ENCODE results near the gene BTBD2.

Gene BTBD2

DNA sequence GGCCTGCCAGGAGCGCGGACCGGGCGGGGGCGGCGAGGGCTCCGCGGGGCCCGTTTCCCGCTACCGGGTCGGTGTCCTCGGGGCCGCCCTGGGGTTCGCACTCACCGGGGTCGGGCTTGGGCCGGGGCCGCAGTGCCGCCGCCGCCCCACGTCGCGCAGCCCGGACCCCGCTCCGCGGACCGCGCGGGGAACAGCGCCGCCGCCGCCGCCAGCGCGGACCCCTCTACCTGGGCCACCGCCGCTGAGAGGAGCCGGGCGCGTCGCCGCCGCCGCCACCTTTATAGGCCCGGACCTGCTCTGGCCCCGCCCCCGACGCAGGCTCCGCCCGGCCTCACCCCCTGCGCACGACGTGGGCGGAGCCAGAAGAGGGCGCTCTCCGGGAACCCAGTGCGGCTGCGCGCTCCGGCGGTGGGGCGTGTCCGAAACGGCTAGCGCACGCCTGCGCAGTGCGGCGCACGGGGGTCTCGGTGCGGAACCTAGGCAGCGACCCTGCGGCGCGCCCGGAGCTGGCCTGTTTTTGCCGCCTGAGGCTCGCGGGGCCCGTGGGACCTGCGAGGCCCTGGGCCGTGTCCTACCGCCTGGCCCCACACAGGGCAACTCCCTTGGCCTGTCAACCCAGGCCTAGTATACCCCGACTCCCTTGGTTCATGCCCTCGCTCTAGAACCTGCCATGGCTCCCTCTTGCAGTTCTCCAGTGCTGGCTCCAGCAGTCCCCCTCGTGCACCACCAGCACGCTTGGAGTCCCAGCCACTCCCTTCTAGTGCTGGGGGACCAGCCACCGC is 35.7 kb upstream of the BTBD2 start, which contains the start of gene MKNK2:
MKNK2 (minus strand) TSS at position 254 of the 782 bp plus-strand sequence. CDS start 393 bp downstream, outside the sequence.
- peak; percentile 79 for DNase-seq

DNA sequence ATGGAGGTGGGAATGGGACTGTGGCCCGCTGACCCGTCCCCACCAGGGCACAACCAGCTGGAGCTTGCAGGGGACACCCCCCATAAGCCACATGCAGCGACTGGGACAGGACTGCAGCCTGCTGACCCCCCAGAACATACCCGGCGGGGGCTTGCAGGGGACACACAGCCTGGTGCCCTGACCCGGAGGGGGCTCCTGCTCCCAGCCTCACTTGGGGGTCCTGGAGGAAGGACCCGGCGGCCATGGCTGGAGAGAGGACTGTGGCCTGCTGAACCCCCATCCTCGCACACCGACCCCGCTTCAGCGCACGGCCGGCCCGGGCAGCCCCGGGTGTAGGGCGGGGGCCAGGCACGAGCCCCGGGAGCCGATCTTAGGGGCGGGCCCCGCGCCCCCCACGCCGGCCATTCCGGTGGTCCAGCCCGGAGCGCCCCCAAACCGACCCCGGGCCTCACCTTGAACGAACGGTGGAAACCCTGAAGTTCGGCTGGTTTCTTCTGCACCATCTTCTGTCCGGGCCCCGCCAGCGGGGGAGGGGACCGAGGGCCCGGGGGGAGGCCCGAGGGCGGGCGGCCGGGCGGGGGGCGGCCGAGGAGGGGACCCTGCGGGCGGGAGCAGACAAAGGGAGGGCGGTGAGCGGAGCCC is 35.0 kb upstream of the BTBD2 start:
- no peak for DNase-seq

DNA sequence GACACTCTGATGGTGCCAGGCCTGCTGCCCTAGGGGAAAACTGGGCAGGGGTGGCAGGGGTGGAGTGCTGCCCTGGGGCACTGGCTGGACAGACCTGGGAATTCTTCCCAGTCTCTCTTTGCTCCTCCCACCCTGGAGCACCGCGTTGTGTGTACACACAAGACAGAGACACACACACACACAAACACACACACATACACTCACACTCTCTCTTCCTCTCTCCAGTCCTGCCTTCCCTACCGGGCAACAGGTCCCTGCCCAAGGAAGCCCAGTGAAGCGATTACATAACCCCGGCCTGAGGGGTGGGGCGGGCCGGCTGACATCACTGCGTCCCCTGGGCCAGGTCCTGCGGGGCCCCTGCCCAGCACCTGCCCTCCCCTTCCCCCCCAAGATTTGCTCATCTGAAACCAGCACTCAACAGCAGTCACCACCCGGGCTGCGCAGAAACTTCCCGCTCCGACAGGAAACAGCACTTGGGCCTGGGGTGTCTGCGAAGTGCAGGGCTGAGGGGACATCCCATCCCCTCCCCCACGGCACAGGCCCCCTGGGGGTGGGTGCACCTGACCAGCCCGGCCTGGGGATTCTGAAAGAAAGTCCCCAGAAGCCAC is 34.3 kb upstream of the BTBD2 start:
- peak; percentile 46 for DNase-seq

DNA sequence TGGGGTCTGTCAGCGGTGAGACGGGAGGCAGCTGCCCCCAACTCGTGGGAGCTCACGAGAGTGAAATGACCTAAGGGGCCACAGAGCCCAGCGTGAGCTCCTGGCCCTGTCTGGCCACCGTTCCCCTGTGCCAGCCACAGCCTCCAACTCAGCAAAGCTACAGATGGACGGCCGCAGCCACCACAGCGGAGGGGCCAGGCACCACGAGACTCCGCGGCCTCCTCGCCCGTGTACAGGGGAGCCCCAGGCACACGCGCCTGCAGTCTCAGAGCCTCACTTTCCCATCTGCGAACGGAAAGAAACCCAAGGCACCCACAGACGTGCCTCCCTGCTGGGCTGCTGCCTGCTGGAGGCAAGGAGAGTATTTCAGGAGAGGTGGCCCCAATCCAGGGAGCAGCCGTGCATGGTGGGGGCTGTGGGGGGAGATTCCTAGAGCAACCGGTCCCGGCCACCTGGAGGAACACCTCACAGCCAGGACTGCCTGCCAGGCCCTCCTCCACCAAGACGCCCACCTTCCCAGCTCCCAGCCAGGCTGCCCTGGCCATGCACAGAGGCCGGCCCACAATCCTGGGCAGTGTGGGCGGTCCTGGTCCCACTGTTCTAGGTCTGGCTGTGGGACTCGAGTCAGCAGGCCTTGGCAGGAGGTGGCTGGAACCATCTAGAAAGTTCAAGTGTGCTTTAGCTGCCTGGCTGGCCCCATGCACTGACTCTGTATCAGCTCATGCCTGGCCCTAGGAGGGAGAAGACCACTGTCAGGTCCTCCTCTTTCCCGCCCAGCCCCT is 33.6 kb upstream of the BTBD2 start:
- DNase-seq: no peak

DNA sequence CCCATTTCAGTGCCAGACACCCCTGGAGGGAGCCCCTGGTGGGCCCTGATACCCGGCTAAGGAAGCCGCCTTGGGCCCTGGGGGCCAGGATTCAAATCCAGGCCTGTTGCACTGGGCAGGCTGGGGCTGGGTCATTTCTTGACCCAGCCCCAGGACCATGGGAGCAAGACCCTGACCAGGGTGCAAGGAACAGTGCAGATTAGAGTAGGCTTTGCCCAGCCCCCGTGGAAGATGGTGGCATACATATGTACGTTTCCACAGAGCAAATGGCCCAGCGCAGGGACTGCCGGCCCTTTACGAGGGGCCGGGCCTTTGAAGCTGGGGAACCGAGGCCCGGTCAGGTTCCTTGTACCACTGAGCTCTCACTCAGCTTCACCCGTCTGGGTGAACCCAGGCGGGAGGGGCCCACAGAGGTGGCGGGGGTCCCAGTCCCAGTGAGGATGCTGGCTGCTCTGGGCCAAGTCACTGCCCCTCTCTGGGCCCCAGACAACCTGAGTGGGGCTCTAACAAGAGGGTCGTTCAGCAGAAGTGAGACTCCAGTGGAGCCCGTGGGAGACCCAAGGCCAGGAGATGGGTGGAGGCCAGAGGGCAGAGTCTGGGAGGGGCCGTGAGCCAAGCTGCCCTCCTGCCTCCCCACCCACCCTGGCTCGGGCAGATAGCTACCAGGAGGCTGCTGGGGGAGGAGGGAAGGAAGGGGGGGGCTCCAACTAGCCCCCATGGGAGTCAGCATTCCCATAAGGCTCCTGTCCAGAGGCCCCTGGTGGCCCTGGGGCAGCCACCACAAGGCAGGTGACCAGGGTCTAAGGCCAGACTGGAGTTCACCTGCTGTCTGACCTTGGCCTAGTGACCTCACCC is 32.8 kb upstream of the BTBD2 start:
- DNase-seq: no peak

DNA sequence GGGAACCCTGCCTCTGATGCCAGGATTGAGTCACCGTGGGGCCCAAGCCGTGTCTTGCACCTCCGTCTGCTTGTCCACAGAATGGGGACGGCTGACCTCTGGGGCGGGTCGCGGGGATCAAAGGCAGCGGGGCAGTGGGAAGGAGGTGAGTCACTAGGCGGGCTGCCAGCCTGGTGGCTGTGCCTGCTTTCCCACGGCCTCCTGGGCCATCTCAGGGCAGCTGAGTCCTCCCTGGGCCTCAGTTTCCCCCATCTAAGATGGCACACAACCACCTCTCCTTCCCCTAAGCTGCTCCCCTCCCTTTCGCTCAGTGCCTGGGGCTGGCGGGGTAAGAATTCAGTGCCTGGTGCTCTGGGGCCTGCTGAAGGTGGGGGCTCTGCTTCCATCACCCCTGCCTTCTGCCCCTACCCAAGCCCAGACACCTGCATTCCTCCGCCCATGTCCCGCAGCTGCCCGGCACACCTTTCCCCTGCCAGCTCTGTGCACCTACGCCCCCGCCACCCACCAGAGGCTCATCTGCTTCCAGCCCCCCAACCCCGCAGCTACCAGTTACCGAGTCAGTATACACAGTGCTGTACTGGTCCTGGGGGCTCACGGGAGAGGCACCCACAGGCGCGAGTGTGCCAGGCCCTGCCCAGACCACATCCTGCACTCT is 32.1 kb upstream of the BTBD2 start:
- DNase-seq: peak; percentile 32

DNA sequence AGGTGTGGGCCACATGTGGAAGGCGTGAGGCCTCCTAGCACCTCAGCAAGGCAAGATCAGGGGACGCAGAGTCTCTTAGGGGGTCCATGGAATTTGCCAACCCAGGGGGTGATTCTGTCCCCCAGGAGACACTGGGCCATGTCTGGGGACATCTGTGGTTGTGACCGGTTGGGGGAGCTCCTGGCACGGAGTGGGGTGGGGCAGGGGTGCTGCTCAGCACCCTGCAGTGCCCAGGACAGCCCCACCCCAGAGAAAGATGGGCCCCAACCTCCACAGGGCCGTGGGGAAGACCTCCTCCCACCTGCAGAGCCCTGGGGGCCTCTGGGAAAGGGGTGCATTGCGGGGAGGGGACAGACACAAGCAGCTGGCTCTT is 31.5 kb upstream of the BTBD2 start:
- DNase-seq: no peak

DNA sequence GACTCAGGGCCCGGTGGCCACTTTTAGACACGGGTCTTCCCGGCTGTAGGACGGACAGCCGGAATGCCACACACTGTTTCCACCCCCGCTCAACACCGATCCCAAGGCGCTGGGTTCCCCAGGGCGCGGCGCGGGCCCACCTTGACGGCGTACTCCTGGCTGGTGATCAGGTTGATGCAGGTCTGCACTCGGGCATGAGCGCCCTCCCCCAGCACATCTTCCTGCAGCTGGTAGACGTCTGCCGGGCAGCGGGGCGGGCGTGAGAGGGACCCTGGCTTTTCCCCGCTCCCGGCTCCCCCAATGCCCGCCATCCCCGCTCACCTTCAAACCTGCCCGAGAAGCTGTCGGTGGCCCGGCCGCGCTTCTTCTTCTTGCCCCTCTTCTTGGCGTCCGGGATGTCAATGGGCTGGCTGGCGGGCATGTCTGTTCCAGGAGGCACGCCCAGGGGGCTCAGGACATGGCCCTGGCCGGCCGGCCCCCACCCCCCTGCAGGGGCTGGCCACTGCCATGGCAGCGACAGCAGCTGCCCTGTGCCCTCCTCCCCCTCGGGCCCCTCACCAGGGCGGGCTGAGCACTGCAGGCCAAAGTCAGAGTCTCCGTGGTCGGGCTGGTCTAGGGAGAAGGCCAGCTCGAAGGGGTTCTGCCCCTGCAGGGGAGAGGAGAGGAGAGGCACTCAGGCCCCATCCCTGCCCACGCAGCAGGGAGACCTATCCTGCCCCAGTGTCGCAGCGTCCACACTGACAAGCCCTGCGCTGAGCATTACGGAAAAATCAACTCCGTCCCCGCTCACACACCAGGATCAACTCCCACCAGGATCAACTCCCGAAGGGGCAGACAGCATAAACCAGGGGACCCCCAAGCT is 30.8 kb upstream of the BTBD2 start:
- DNase-seq: no peak

DNA sequence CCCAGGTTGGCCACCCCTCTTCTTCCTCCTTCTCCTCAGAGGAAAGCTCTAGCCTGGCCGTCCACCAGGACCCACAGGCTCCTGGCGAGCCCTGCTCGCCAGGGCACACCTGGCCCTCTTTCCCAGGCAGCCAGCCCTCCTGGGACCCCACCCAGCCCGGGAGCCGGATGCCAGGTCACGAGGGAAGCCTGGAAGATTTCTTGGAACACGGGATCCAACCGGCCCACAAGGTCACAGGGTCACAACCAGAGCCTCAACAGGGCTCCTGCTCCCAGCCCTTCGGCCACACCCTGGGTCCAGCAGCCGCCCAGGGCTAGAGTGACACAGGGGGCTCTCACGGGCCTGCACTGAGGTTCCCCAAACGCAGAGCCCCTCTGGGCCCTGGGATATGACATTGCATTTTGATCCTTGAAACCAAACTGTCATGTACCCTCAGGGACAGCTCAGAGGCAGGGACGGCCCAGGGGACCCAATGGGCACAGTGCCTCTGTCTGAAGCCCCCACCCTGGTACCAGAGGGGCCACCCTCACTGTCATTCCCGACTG is 30.1 kb upstream of the BTBD2 start:
- no peak for DNase-seq

DNA sequence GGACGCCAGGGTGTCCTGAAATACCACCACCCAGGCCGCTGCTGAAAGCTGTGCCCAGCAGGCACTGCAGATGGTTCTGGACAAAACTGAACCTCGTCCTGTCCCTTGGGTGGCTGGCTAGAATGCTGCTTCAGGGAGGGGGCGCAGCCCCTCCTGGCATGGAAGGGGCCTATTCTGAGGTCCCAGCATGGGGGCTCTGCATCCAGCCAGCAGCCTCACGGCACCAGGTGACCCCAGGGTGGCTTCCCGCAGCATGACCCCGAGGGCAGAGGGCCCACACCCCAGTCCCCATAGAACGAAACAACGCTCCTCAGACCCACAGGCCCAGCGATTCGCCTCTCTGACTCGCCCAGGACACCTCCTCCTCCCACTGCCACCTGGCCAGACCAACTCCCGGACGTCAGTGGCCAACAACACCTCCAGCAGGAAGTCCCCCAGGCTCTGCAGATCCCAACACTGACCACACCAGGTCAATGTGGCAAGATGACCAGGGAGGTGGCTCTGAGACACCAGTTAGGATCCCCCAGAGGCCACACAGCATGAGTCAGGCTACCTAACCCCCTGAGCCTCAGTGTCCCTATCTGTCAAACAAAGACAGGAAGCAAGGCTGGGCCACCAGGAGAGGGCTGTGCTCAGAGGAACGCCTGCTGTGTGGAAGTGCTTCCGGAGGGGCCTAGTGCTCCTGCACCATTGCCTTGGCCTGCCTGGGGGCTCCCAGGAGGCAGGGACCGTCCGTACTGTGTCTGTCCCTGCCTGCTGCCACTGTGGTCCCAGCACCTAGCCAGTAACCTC is 29.4 kb upstream of the BTBD2 start:
- no peak for DNase-seq

DNA sequence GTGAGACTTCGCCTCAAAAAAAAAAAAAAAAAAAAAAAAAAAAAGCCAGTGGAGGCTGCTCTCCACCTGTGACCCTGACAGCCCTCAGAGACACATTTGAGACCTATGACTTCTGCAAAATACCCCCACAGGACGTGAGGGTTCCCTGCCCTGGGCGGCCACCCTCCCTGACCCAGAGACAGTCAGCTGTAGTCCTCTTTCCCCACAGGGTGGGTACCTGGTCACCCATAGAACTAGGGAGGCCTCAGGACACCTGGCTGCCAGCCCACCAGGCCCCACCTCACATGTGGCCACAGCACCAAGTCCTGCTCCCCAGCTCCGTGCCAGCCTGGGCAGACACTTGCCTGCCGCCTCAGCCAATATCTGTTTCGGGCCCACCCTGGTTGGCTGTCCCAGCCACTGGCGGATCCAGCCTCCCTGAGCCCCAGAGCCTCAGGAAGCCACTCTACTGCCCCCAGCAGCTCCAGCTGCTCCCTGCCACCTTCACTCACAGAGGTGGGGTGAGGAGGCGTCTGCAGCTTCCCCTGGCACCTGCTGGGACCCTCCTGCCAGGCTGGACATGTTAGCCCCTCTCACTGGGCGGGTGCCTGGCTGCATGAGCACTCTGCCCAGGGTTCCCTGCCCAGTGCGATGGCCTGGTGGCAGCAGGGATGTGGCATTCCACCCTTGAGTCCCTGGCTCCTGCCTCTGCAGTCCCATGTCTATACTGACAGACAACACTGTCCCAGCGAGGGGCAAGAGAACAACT is 28.6 kb upstream of the BTBD2 start:
- no peak for DNase-seq

DNA sequence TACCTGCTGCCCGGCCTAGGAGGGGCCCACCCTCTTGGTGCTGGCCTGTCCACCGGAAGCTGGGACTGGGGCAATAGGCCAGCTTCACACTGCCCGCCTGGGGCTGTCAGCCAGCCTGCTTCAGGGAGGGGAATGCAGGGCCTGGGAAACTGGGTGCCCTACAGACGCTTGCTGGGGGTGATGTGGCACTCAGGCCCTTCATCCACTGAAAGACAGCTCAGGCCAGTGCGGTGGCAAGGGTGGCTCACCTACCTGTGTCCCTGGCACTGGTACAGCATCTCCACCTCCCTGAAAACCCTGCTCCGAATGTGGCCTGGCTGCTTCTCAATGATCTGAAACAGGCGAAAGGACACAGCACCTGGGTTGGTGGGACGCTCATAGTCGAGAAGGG is 27.7 kb upstream of the BTBD2 start:
- DNase-seq: no peak

DNA sequence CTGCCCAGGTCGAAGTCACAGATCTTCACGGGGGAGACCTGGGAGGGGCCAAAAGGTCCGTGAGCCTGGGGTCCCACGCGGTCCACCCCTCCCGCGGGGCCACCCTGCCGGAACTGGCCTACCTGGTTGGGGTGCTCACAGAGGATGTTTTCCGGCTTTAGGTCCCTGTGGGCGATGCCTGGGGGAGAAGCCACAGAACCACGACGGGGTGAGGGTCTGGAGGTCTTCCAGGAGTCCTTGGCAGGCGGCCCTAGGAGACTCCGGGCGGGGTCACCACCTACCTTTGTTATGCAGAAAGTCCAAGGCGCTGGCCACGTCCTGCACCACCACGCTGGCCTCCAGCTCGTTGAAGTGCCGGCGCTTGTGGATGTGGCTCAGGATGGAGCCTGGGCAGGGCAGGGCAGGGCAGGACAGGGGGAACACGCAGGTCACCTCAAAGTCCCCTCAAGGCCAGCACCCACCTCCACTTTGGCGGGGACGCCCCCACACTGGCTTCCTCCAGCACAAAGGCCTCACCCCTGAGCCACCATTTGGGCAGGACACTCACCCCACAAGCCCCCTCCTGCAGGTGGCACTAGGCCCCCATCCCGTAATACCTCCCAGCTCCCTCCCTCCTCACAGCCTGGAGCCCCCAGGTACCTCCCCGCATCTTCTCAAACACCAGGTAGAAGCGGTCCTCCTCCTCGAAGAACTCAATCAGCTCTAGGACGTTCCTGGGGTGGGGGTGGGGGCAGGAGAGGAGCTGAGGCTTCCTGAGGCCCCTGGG is 27.2 kb upstream of the BTBD2 start:
- no peak for DNase-seq

DNA sequence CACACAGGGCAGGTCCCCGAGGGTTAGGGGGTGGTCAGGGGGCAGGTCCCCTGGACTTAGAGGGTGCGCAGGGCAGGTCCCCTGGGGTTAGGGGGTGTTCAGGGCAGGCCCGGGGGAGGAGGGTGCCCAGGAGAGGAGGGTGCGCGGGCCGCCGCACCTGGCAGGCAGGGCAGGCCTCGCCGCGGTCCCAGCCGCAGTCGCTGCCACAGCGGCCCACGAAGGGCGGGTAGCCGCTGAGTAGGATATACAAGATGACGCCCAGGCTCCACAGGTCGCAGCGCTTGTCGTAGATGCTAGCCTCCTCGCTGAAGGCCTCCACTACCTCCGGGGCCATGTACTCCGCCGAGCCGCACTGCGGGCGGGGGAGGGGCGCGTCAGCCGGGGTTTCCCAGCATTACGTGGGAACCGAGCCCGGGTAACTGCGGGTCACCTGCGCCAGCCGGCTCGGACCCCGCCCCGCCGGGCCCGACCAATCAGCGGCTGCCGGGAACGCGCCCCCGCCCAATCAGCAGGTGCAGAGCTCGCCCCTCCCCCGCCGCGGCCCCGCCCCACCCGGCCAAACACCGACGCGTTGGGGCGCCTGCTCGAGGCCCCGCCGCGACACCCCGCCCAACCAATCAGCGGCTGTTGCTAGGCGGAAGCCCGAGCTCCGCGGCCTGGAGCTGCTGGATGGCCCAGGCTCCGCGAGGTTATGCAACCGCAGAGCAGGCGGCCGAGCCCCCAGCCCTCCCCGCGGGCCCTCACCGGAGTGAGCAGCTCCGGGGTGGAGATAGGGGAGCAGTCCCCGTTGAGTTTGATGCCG is 26.4 kb upstream of the BTBD2 start:
- DNase-seq: peak; percentile 81

DNA sequence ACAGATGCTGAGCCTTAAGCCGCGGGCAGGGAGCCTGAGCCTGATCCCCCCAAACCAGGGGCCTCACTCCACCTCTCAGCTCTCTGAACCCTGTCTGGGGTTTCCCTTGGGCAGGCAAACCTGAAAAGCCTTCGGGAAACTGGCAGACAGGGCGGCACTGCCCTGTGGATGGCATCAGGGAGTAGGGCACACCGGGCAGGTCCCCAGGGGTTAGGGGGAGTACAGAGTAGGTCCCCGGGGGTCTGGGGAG is 25.8 kb upstream of the BTBD2 start:
- no peak for DNase-seq

DNA sequence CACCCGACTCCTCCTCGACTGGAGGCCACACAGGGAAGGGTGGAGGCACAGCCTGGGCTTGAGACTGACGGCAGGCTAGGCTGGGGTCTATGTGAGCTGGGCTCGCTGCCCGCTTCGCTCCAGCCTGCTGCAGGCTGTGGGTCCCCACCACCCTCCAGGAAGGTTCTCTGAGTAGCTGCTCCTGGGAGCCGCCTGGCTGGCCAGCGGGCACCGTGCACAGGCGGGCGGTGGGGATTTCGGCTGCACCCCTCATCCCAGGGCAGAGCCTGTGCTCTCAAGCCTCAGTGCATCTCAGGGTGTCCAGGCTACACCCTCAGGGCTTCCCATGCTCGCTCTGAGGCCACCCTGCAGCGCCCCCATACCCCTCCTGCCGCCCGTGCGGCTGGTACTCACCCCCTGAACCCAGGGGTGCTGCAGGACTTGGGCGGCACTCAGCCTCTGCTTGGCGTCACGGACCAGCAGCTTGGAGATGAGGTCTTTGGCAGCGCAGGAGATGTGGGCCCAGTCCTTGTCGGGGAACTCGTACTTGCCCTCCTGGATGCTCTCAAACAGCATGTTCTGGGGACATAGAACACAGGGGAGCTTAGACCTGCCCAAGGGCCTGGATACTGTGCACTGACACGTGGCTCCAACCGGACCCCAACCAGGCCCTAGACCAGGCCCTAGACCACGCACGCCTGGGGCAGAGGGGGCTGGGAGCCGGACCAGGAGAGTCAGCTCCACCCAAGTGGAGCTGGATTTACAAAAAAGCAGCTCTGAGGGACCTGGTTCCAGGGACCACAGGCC is 25.3 kb upstream of the BTBD2 start:
- no peak for DNase-seq

Measured in fibroblast of skin of back (primary cell).